ENCODE measurements around the gene RHOC. TPM values are rescaled to one million over a fixed set of nuclear protein-coding genes. Genes with fewer than 3 reads are reported as not detected.

Gene RHOC
- polyA plus RNA-seq, 1 donor, result 329 TPM

DNA sequence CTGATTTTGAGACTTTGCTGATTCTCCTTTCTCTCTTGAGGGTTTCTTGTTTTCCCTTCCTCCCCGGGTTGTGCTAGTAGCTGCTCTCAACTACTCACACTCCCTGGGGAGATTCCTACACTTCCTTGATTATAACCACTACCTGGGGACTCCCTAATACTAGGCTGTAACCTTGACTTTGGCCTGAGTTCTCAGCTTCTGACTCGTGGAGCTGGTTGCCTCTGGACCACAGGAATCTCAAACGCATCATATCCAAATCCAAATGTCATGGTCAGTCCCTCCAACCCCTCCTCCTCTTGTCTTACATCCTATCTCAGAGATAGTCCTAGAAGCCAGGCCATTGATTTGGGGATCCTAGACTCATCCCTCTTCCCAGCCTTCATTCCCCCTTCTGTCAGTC is 20.5 kb downstream of the RHOC start:
- H3K27me3 ChIP-seq (ENCODE audit: control insufficient read depth, insufficient read depth, low read length), result no peaks in the 10 kb centered on the region

DNA sequence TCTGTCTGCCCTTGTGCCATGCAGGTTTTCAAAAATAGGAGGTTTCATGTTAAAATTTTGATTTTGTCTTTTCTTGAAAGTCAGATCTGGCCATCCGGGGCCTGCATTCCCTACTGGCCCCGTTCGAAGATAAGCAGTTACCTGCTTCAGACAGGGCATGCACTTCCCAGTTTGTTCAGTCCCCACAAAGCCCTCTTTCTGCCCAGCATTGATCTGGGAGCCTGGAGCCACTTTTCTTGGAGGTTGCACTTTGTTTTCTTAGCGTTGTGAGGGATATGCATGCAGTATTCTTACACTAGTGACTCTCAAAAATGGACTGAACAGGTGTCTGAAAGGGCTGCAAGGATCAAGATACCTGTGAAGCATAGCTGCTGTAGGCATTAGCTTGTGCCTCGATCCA is 21.0 kb downstream of the RHOC start:
- H3K4me3 ChIP-seq (ENCODE audit: low read length), result no peak overlapping the region
- WGBS (ENCODE audit: insufficient coverage, low lambda C conversion rate), result no CpG with 5 or more reads among the region's 5 CpGs

More for the DNA sequence above, 20.5 kb downstream of the RHOC start:
- no peak overlapping the region for H3K27ac ChIP-seq (ENCODE audit: low read length)
- no peaks in the 10 kb centered on the region for H3K4me1 ChIP-seq (ENCODE audit: control insufficient read depth, insufficient read depth, low read length)
- WGBS (ENCODE audit: insufficient coverage, low lambda C conversion rate), result no CpG with 5 or more reads among the region's 3 CpGs
- no peaks in the 10 kb centered on the region for H3K9me3 ChIP-seq (ENCODE audit: control insufficient read depth, low read depth, low read length)
- no peak for DNase-seq
- H3K4me3 ChIP-seq (ENCODE audit: low read length), result no peak overlapping the region
- H3K36me3 ChIP-seq (ENCODE audit: control insufficient read depth, insufficient read depth, low read length), result peaks cover 41% of the 10 kb centered on the region

DNA sequence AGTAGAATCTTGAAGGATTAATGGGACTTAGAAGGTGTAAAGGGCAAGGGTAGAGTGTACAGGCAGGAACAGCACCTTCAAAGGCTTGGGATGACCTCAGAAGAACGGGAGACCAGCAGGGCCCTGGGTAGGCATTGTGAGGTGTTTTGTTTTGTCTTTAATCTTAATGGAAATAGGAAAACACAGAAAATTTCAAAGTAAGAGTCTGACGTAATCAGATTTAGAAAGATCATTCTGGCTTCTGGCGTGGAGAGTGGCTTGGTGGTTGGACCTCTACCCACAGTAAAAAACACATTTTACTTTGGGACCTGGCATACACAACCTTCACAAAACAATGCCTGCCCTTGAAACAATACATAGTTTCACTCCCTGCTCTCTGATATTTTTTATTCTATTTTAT is 28.3 kb downstream of the RHOC start:
- no peak for DNase-seq
- Histone ChIP-seq H3K4me1 (ENCODE audit: control insufficient read depth, insufficient read depth, low read length) (peaks cover 6% of the 10 kb centered on the region), H3K36me3 (ENCODE audit: control insufficient read depth, insufficient read depth, low read length) (peaks cover 7% of the 10 kb centered on the region), H3K27ac (ENCODE audit: low read length) (no peak overlapping the region), H3K27me3 (ENCODE audit: control insufficient read depth, insufficient read depth, low read length) (no peaks in the 10 kb centered on the region), H3K4me3 (ENCODE audit: low read length) (no peak overlapping the region), H3K9me3 (ENCODE audit: control insufficient read depth, low read depth, low read length) (no peaks in the 10 kb centered on the region)
- WGBS (ENCODE audit: insufficient coverage, low lambda C conversion rate), result no CpG with 5 or more reads among the region's 3 CpGs

More for the DNA sequence above, 21.0 kb downstream of the RHOC start:
- Histone ChIP-seq H3K36me3 (ENCODE audit: control insufficient read depth, insufficient read depth, low read length) (peaks cover 39% of the 10 kb centered on the region), H3K9me3 (ENCODE audit: control insufficient read depth, low read depth, low read length) (no peaks in the 10 kb centered on the region), H3K27ac (ENCODE audit: low read length) (no peak overlapping the region), H3K27me3 (ENCODE audit: control insufficient read depth, insufficient read depth, low read length) (no peaks in the 10 kb centered on the region), H3K4me1 (ENCODE audit: control insufficient read depth, insufficient read depth, low read length) (no peaks in the 10 kb centered on the region)
- DNase-seq, result no peak

DNA sequence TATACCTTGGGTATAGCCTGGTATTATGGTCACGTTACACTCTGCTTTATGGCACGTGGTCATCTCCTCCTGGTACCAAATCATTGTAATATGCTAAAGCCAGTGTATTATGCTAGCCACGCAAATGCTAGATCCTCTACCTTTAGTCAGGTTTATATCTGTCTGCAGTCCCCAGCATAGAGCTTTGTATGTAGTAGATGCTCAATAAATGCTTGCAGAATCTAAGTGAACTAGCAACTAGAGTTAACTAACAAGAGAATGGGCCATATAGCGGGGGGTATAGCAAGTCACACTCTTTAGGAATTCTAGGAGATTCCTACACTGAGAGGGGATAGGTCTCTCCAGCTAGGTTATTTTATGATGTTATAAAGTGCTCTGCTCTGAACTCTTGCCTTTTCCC is 29.4 kb downstream of the RHOC start:
- H3K27ac ChIP-seq (ENCODE audit: low read length), result no peak overlapping the region
- WGBS (ENCODE audit: insufficient coverage, low lambda C conversion rate), result 100% methylated on average over 1 of the region's 4 CpGs
- no peak for DNase-seq
- no peaks in the 10 kb centered on the region for H3K27me3 ChIP-seq (ENCODE audit: control insufficient read depth, insufficient read depth, low read length)
- no peak overlapping the region for H3K4me3 ChIP-seq (ENCODE audit: low read length)
- H3K36me3 ChIP-seq (ENCODE audit: control insufficient read depth, insufficient read depth, low read length), result peaks cover 3% of the 10 kb centered on the region
- H3K9me3 ChIP-seq (ENCODE audit: control insufficient read depth, low read depth, low read length), result no peaks in the 10 kb centered on the region
- peaks cover 11% of the 10 kb centered on the region for H3K4me1 ChIP-seq (ENCODE audit: control insufficient read depth, insufficient read depth, low read length)

DNA sequence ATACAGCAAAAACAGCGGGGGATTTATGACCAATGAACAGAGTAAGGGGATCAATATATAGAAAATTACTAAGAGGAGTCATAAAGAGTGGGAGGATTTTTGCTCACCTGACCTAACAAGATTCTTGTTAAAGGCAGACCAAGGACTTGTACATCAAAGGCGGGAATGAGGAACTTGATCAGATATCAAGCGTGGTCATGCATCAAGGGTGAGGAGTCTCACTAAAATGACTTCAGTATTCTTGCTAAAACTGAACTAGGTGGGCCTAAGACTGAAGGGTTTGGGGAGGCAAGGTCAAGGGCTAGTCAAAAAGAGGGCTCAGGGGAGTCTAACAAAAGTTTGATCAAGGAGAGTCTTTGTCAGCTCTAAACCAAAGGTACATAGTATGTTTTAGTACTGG is 30.4 kb downstream of the RHOC start:
- Histone ChIP-seq H3K4me1 (ENCODE audit: control insufficient read depth, insufficient read depth, low read length) (peaks cover 11% of the 10 kb centered on the region), H3K27ac (ENCODE audit: low read length) (no peak overlapping the region), H3K27me3 (ENCODE audit: control insufficient read depth, insufficient read depth, low read length) (no peaks in the 10 kb centered on the region), H3K36me3 (ENCODE audit: control insufficient read depth, insufficient read depth, low read length) (peaks cover 8% of the 10 kb centered on the region), H3K4me3 (ENCODE audit: low read length) (no peak overlapping the region), H3K9me3 (ENCODE audit: control insufficient read depth, low read depth, low read length) (no peaks in the 10 kb centered on the region)
- no peak for DNase-seq
- WGBS (ENCODE audit: insufficient coverage, low lambda C conversion rate), result 100% methylated on average over 1 of the region's 3 CpGs

DNA sequence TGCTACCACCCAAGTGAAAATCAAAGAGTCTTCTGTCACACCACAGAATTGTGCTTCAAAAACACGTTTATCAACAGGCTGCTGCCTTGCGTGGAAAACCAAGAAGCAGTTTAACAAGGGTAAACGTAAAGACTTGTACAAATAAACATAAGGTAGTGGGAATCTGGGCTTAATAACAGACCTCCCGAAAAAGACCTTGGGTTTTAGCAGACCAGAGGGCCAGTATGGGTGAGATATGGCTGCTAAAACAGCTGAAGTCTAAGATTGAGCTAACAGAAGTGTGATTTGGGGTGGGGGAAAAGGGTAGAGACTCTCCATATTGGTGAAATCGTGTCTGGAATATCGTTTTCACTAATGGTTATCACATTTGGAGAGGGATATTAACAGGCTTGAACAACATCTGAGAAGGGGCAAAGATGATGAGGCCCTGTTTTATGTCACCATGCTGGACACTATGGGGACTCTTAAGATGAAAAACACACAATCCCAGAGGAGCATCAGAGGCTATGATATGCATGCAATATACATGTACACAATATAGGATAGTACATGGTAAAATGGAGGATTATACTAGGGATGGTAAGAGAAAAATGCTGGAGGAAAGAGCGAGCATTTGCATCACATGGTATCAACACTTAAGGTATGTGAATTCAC is 31.1 kb downstream of the RHOC start:
- peaks cover 14% of the 10 kb centered on the region for H3K36me3 ChIP-seq (ENCODE audit: control insufficient read depth, insufficient read depth, low read length)
- peaks cover 11% of the 10 kb centered on the region for H3K4me1 ChIP-seq (ENCODE audit: control insufficient read depth, insufficient read depth, low read length)
- peak overlapping the region; percentile 68 for H3K27ac ChIP-seq (ENCODE audit: low read length)
- H3K9me3 ChIP-seq (ENCODE audit: control insufficient read depth, low read depth, low read length), result no peaks in the 10 kb centered on the region
- 30% methylated on average over 3 of the region's 7 CpGs for WGBS (ENCODE audit: insufficient coverage, low lambda C conversion rate)
- DNase-seq, result no peak
- no peaks in the 10 kb centered on the region for H3K27me3 ChIP-seq (ENCODE audit: control insufficient read depth, insufficient read depth, low read length)
- H3K4me3 ChIP-seq (ENCODE audit: low read length), result peak overlapping the region; percentile 79

DNA sequence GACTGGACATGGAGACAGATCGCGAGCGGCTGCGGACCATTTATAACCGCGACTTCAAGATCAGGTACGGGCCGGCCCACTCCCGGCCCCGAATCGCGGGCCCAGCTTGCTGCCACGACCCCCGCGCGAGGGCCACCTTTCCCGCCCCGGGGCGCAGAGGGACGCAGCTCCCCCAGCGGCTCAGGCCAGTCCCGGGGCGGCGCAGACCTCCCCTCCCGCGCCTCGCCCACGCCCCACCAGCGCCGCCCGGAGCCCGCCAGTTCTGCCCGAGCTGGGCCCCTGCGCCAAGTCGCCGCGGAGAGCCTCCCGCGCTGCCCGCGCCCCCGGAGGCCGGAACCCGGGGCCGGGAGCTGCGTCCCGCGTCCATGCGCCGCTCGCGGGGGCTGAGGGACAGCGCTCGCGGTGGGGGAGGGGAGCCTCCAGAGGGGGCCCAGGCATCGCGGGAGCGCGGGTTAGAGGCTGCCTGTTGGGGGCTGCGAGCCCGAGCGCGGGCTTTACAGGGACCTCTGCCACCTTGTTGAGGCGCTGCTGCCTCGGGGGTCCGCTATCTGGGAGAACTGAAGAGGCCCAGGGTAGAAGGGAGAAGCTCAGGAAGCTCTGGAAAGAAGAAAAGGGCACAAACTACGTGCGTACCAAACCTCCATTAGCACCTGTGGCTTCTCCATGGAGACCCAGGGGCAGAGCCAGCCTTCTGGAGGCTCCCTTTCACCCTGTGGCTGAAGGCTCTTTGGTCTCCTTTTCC is 31.8 kb downstream of the RHOC start:
- H3K4me1 ChIP-seq (ENCODE audit: control insufficient read depth, insufficient read depth, low read length), result peaks cover 11% of the 10 kb centered on the region
- peak overlapping the region; percentile 92 for H3K27ac ChIP-seq (ENCODE audit: low read length)
- no peaks in the 10 kb centered on the region for H3K27me3 ChIP-seq (ENCODE audit: control insufficient read depth, insufficient read depth, low read length)
- DNase-seq, result peak in 1 of 2 donors; percentile 71
- H3K9me3 ChIP-seq (ENCODE audit: control insufficient read depth, low read depth, low read length), result no peaks in the 10 kb centered on the region
- peak overlapping the region; percentile 79 for H3K4me3 ChIP-seq (ENCODE audit: low read length)
- H3K36me3 ChIP-seq (ENCODE audit: control insufficient read depth, insufficient read depth, low read length), result peaks cover 14% of the 10 kb centered on the region
- no CpG with 5 or more reads among the region's 68 CpGs for WGBS (ENCODE audit: insufficient coverage, low lambda C conversion rate)

DNA sequence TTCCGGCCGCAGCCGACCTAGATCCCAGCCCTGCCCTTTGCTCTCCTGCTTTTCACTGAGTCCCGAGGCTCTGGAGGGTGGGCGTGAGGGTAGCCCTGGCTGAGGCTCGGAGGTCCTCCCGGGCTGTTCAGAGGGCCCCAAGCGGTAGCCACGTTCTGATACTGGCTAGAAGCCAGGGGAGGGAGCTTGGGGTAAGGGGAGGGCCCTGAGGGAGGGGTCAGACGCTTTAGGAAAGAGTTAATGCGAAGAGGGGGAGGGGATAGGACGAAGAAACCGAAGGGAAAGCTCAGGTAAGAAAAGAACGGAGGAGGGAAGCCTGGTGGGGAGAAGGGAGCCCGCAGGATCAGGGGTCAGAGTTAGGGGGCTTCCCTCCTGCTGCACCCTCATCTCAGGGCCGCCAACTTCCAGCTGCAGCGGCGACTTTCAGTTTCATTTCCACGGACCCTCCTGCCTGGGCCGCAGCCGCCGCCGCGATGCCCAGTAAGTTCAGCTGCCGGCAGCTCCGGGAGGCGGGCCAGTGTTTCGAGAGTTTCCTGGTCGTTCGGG is 32.4 kb downstream of the RHOC start, which contains the start of gene MOV10:
Gene MOV10, plus strand, starts transcription at position 220 of the 546 bp plus-strand sequence. Its CDS starts 254 bp downstream, at position 474.
- DNase-seq, result peak; percentile 61 to 88
- Histone ChIP-seq H3K27ac (ENCODE audit: low read length) (peak within 1 kb of the TSS; percentile 92), H3K4me3 (ENCODE audit: low read length) (peak within 1 kb of the TSS; percentile 79), H3K4me1 (ENCODE audit: control insufficient read depth, insufficient read depth, low read length) (peaks cover 11% of the 10 kb centered on the region), H3K9me3 (ENCODE audit: control insufficient read depth, low read depth, low read length) (no peaks in the 10 kb centered on the region), H3K36me3 (ENCODE audit: control insufficient read depth, insufficient read depth, low read length) (peaks cover 20% of the 10 kb centered on the region), H3K27me3 (ENCODE audit: control insufficient read depth, insufficient read depth, low read length) (no peaks in the 10 kb centered on the region)
- WGBS (ENCODE audit: insufficient coverage, low lambda C conversion rate), result 5% methylated on average over 3 of the region's 30 CpGs

DNA sequence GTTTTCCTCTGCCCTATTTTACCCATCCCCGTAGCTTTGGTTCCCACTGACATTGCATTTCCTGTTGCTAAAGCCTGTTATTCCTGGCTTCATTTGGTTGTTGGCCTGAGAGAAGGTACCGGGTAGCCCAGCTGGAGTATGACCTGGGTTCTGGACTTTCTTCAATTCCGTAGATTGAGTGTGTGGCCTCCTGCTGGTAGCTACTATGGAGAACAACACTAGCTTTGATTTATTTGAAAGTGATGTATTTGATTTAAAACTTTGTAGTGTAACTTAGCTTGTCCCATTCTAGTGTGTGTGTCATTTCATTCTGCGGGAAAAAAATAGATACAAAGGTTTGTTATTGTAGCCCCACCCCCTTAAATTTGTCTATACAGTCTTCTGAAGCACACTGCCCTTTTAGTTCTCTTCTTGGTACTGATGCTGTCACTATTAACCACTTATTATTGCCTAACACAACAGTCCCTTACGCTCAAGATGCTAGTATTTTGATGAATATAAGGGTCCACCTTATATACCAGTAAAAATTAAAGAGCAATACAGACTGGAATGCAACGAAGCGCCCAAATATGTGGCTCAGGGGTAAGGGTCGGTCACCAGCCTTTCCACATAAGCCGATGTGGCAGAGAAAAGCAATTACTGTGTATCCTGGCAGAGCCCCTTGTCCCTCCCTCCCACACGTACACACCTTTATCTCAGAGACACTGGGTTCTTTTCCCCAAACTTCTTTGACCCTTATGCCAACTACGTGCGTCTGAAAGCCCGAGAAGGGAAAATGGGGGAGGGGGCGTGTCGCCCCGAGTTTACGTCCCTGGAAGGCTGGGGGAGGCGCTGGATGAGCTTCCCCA is 33.1 kb downstream of the RHOC start:
- H3K36me3 ChIP-seq (ENCODE audit: control insufficient read depth, insufficient read depth, low read length), result peaks cover 25% of the 10 kb centered on the region
- peaks cover 11% of the 10 kb centered on the region for H3K4me1 ChIP-seq (ENCODE audit: control insufficient read depth, insufficient read depth, low read length)
- WGBS (ENCODE audit: insufficient coverage, low lambda C conversion rate), result 53% methylated on average over 2 of the region's 18 CpGs
- peak overlapping the region; percentile 79 for H3K4me3 ChIP-seq (ENCODE audit: low read length)
- H3K9me3 ChIP-seq (ENCODE audit: control insufficient read depth, low read depth, low read length), result no peaks in the 10 kb centered on the region
- H3K27me3 ChIP-seq (ENCODE audit: control insufficient read depth, insufficient read depth, low read length), result no peaks in the 10 kb centered on the region
- H3K27ac ChIP-seq (ENCODE audit: low read length), result peak overlapping the region; percentile 92
- peak in 1 of 2 donors; percentile 58 for DNase-seq

DNA sequence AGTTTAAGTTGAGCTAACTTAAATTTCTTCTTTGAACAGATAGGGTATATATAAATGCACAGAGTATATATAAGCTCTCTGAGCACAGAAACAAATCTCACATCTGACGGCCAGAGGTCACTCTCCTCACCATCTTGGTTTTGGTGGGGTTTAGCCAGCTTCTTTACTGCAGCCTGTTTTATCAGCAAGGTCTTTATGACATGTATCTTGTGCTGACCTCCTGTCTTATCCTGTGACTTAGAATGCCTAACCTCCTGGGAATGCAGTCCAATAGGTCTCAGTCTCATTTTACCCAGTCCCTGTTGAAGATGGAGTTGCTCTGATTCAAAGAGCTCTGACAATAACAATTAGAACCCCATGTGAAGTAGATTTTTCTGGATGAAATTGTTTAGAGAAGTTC is 34.1 kb downstream of the RHOC start:
- Histone ChIP-seq H3K9me3 (ENCODE audit: control insufficient read depth, low read depth, low read length) (no peaks in the 10 kb centered on the region), H3K4me3 (ENCODE audit: low read length) (no peak overlapping the region), H3K4me1 (ENCODE audit: control insufficient read depth, insufficient read depth, low read length) (peaks cover 11% of the 10 kb centered on the region), H3K27me3 (ENCODE audit: control insufficient read depth, insufficient read depth, low read length) (no peaks in the 10 kb centered on the region), H3K36me3 (ENCODE audit: control insufficient read depth, insufficient read depth, low read length) (peaks cover 28% of the 10 kb centered on the region), H3K27ac (ENCODE audit: low read length) (peak overlapping the region; percentile 27)
- peak in 1 of 2 donors; percentile 8 for DNase-seq
- no CpG with 5 or more reads among the region's 1 CpG for WGBS (ENCODE audit: insufficient coverage, low lambda C conversion rate)
